HG02642 (cell line): Measurements from ENCODE around the gene HIRA.
A peak's percentile ranks its signal among the peaks of the same experiment; 100 is the strongest.

Source experiments
- ATAC-seq: cut with Tn5 transposase; IDR thresholded peaks from one replicate; pipeline ENCODE4 v1.9.1; 2021; ENCODE audit warnings: mild to moderate bottlenecking; ENCODE audit not compliant: unreplicated experiment, poor library complexity

The HIRA gene, protein sequence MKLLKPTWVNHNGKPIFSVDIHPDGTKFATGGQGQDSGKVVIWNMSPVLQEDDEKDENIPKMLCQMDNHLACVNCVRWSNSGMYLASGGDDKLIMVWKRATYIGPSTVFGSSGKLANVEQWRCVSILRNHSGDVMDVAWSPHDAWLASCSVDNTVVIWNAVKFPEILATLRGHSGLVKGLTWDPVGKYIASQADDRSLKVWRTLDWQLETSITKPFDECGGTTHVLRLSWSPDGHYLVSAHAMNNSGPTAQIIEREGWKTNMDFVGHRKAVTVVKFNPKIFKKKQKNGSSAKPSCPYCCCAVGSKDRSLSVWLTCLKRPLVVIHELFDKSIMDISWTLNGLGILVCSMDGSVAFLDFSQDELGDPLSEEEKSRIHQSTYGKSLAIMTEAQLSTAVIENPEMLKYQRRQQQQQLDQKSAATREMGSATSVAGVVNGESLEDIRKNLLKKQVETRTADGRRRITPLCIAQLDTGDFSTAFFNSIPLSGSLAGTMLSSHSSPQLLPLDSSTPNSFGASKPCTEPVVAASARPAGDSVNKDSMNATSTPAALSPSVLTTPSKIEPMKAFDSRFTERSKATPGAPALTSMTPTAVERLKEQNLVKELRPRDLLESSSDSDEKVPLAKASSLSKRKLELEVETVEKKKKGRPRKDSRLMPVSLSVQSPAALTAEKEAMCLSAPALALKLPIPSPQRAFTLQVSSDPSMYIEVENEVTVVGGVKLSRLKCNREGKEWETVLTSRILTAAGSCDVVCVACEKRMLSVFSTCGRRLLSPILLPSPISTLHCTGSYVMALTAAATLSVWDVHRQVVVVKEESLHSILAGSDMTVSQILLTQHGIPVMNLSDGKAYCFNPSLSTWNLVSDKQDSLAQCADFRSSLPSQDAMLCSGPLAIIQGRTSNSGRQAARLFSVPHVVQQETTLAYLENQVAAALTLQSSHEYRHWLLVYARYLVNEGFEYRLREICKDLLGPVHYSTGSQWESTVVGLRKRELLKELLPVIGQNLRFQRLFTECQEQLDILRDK

GRCh38 chr22:19431649-19432132, at the start of gene HIRA:
HIRA (minus strand) TSS chr22:19431733; CDS start chr22:19431476, 257 bp downstream.
- ATAC-seq, result peak; percentile 64

DNA sequence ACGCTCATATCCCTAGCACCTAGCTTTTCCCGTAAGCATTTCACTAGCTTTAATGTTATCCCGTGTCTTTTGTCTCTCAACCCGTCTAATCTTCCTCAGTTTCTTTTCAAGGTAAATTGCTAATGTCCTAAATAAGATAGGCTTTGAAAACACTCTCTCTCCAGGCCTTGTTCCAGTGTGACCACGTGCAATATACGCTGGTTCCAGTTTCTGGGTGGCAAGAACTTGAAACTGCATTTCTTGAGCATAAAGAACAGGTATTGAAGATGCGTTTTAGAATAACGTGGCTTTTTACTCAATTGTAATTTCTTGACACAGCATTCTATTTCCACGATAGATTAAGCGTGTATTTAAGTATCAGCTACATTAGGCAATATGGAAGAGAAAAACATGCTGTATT, 49.3 kb upstream of the HIRA start:
- no peak for ATAC-seq

- peak; percentile 2 for ATAC-seq
Observed at GRCh38 chr22:19480173-19480568, 48.6 kb upstream of the HIRA start.

DNA sequence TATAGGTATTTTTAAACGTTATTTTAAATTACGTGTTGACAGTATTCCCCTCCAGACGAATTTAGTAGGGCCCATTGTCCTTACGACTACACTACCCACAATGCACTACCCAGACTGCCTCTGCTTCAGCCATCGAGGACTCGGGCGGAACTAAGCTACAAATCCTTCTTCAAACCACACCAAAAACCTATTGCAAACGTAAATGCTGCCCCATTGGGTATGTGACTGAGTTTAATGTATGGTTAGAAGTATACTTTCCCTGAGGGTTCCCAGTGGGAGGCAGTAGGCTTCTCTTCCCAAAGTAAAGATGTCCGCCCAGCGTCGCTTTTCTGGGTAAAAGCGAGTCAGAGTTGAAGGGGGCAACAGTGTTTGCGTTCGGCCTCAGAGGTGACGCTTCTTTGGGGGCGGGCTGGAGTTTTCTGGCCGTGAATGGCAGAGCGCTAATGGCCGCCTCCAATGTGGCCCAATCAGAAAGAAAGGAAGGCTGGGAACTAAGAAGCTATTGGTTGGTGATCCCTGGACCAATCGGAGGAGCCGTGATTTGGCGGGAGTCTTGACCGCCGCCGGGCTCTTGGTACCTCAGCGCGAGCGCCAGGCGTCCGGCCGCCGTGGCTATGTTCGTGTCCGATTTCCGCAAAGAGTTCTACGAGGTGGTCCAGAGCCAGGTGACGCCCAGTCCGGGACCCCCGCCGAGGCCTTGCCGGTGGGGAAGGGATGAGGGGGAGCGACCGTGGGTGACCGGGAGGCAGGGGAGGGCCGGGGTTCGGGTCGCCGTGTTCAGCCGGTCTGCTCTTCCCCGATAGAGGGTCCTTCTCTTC, 48.0 kb upstream of the HIRA start, which contains the start of gene CDC45:
Gene CDC45 (plus strand): TSS at position 566 of the 818 bp plus-strand sequence. CDS start 49 bp downstream, at position 615.
- ATAC-seq, result peak; percentile 82

GRCh38 chr22:19478901-19479354, 47.4 kb upstream of the HIRA start, which contains the start of gene UFD1:
UFD1 (minus strand) TSS chr22:19479193; CDS start chr22:19479085, 108 bp downstream.
- peak; percentile 67 for ATAC-seq

- ATAC-seq, result no peak
Observed at GRCh38 chr22:19478045-19478900, 46.7 kb upstream of the HIRA start.

DNA sequence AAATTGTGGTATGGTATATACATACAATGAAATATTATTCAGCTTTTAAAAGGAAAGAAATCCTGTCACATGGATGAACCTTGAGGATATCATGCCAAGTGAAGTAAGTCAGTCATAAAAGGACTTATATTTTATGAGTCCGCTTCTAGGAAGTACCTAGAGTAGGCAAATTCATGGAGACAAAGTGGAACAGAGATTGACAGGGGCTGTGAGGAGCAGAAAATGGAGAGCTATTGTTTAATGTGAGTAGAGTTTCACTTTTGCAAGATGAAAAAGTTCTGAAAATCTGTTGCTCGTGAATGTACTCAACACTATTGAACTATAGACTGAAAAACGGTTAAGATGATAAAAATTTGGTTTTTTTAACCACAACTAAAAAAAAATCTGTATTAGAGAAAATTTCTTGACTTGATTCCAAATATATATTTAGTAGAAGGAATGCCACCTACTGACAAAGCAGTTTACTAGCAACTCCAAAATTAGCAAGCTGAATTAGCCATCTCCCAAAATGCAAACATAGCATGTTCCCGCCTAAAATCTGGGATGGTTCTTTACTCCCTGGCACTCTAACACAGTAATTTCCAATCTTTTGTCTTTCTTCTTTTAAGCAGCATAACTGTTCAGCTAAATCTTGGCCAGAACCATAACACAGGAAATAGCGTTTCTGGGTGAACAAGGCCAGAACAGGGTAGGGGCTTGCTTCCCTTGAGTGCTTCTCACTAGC, 46.0 kb upstream of the HIRA start:
- no peak for ATAC-seq

DNA sequence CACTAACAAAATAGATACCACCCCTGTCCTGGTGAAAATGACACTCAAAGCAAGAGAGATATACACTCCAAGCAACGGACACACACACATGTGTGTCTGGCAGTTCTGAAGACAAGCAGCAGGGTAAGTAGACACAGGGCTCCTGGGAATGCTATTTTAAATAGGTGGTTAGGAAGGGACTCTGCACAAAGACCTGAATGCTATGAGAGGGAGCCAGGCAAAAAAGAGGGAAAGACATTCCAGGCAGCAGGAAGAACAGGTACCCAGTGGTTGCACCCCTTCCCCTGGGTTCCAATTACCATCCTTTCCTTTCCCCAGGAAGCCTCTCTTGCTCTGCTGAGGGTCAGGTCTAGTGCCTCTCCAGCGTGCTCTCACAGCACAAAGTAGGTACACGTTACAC, 44.5 kb upstream of the HIRA start:
- ATAC-seq, result no peak

- no peak for ATAC-seq
Observed at GRCh38 chr22:19473578-19473977, 42.0 kb upstream of the HIRA start.

DNA sequence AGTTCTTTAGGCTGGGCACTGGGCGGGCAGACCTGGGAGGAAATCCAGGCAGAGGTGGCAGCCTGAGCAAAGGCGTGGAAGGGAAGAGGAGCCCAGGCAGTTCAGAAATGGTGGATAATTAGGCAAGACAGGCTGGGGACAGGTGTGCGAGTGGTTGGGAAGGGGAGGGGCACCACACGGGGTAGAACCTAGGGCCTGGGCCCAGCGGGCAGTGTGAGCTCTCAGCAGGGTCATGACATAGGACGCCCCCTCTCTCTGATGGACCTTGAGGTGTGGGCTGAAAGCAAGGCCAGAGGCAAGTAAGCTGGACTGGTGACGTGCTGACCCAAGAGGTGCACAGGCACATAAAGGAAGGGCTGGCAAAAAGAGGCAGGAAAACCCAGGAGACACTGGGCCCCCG, 40.7 kb upstream of the HIRA start:
- no peak for ATAC-seq

DNA sequence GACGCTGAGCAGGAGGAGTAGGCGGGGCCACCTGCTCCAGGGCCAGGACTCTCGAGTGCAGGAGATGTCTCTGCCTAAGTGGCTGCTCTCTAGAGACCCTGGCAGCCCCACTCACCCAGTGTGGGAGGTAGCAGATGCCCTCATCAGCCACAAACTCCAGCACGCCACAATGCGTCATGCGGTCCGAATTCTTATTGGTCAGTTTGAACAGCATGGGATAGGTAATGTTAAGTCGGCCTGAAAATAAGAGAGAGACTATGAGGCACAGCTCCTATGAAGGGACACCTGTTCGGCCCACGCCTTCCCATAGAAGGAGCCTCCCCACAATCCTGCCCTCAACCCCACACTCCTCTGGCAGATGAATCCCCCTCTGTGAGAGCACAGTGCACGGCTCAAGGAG, 40.0 kb upstream of the HIRA start:
- ATAC-seq, result no peak

- no peak for ATAC-seq
Observed at GRCh38 chr22:19470010-19470409, 38.5 kb upstream of the HIRA start.

GRCh38 chr22:19469421-19469820, 37.9 kb upstream of the HIRA start:
- no peak for ATAC-seq

- ATAC-seq, result no peak
Observed at GRCh38 chr22:19467912-19468311, 36.4 kb upstream of the HIRA start.

DNA sequence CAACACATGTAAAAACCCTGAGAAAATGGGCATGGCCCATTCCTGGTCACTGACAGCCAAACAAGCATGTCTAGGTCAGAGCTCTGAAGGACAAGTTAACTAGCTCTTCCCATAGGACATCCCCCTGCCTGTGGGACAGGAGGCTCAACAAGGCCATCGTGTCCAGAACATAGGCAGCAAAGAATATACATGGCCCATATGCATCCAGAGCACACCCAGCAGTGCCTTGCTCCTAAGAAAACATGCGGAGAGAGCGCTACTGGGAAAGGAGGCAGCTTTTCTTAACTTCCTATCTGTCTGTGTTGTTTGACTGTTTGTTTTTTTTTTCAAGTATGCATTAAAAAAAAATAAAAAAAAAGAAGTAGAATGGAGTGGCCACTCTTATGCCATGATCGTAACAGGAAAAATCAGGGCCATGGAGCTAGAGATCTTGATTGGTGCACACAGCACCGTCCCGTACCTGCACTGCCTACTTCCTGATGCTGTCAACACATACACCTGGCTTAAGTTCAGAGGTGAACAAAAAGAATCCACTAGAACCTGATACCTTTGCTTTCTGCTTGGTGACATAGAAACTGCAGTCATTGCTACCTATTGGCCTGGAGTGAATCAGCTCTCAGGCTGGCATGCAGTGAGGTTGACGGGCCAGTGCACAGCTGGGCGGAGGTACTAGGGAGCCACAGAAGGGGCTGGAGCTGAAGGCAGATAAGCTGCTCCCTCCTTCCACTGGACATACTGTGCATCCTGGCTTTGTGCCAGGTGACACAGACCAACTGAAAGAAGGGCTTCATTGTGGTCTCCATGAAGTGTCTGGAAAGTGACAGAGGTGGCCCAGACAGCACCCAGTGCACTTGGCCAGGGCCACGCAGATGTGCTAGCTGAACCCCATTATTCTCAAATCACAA, 35.6 kb upstream of the HIRA start:
- no peak for ATAC-seq

DNA sequence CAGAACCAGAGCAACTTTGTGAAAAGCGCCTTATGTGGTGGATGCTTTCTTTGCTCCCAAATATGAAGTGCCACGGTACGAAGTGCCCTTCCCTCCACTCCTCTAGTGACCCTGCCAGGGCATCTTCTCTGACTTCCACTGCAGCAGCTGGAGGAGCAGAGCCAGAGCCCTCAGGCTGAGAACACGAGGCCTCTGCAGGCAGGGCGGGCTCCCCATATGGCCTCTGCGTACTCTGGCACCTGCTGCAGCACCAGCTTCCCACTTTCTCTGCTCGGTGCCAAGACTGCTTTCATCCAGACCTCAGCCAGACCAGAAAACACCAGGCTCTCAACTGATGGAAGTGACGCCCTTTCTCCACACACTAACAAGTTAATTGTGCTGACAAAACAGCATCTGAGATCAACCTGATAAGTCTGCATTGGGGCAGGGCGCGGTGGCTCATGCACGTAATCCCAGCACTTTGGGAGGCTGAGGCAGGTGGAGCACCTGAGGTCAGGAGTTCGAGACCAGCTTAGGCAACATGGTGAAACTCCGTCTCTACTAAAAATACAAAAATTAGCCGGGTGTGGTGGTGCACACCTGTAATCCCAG, 34.7 kb upstream of the HIRA start:
- no peak for ATAC-seq

- no peak for ATAC-seq
Observed at GRCh38 chr22:19464975-19465374, 33.4 kb upstream of the HIRA start.
